Measurements from ENCODE around the gene PRR35.

GRCh38 chr16:560204-560700 is at the start of gene PRR35:
- TF ChIP-seq TAF1 (IDR thresholded peaks at IDR 0.05; ENCODE audit: low read depth) (no peak), CTCF (IDR thresholded peaks at IDR 0.05; ENCODE audit: poor library complexity, severe bottlenecking) (no peak), EZH2 (IDR thresholded peaks at IDR 0.05; ENCODE audit: borderline replicate concordance, insufficient read depth, low read length, poor library complexity, severe bottlenecking) (no peak), POLR2AphosphoS5 (IDR thresholded peaks at IDR 0.05) (no peak)
